ACHN (cell line): ENCODE data around the gene ATP13A1.
"Not testable (repeated sequence)": the region's sequence is repeated elsewhere in the genome, so short reads cannot be mapped to it uniquely, and the experiment has no call there.

Experiments
- DNase-seq: peaks from one replicate; pipeline ENCODE4 v3.0.0-alpha.2; 2015
- in situ Hi-C: cut with HindIII; loops from 2 replicates; pipeline ENCODE4 v1.10.0; 2017; ENCODE audit warnings: low sequenced_read_pairs, low pct_ligation_motif_present, low pct_unique_long_range_greater_than_20kb

ATP13A1 gene

GRCh38 chr19:19663256-19664120, at the start of gene ATP13A1:
Gene ATP13A1 (minus strand): TSS chr19:19663676. CDS start chr19:19663666, 10 bp downstream.
- in situ Hi-C loops: no loop called here

DNA sequence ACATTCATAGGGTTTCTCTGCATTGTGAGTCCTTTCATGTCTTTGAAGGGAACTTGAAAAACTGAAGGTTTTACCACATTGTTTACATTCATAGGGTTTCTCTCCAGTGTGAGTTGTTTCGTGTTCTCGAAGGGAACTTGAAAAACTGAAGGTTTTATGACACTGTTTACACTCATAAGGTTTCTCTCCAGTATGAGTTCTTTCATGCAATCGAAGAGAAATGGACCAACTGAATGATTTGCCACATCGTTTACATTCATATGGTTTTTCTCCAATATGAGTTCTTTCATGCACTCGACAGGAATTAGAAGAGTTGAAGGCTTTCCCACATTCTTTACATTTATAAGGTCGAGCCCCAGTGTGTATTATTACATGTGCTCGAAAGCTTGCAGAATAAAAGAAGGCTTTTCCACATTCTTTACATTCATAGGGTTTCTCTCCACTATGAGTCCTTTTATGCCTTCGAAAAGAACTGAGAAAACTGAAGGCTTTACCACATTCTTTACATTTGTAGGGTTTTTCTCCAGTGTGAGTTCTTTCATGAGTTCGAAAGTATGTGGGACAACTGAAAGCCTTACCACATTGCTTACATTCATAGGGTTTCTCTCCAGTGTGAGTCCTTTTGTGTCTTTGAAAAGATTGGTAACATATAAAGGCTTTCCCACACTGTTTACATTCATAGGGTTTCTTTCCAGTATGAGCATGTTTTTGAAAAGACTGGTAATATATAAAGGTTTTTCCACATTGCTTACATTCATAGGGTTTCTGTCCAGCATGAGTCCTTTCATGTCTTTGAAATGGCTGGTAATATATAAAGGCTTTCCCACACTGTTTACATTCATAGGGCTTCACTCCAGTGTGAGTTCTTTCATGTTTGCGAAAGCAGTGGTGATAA, 48.7 kb upstream of the ATP13A1 start:
- no peak for DNase-seq
- in situ Hi-C loops: no loop called here

More at GRCh38 chr19:19663256-19664120, at the start of gene ATP13A1:
- DNase-seq: peak; percentile 93

GRCh38 chr19:19711306-19711933, 47.9 kb upstream of the ATP13A1 start:
- no peak for DNase-seq
- in situ Hi-C loops: no loop called here

DNA sequence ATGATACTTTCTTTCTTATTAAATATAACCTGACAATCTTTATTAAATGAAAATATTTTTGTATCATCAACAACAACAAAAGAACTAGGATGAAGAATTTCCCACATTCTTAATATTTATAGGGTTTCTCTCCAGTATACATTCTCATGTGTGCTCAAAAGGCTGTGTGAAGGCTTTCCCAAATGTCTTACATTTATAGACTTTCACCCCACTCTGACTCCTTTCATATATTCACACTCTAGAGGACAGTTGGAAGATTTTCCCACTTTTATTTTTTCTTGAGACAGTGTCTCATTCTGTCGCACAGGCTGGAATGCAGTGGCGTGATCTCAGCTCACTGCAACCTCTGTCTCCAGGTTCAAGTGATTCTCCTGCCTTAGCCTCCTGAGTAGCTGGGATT, 47.0 kb upstream of the ATP13A1 start:
- no peak for DNase-seq
- in situ Hi-C loops: no loop called here

GRCh38 chr19:19704836-19705235, 41.4 kb upstream of the ATP13A1 start:
- in situ Hi-C loops: no loop called here
- DNase-seq: no peak

DNA sequence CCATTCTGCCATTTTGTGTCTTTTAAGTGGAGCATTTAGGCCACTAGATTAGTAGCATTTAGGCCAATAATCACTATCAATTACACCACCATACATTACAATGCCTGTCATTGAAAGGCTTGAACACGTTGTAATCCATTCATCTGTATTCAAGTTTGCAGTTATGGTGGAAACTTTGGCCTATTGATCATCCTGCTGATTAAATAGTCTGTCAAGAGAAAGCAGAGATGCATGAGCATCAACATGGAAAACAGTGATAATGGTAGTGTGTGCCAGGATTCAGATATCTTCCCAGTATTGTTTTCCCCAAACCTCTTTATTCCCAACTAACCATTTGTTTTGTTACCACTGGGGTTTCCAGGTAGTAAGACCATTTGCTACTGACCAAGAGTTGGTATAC, 37.0 kb upstream of the ATP13A1 start:
- in situ Hi-C loops, DNase-seq: not testable (repeated sequence)

DNA sequence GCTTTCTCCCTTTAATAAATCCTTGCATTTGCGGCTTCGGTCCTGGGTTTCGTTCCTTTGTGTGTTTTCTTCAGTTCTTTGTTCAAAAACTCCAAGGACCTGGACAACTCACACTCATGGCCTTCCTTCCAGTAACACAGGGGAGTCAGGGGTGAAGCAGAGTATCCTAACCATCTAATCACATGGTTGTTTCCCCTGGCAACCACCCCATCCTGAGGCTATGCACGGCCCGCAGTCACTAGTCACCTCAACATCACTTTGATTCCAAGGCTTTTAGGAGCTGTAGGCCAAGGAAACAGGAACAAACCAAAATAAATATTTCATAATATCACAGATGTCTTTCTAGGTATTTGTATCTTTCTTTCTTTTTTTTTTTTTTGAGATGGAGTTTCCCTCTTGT, 34.1 kb upstream of the ATP13A1 start:
- DNase-seq: no peak
- in situ Hi-C loops: no loop called here

DNA sequence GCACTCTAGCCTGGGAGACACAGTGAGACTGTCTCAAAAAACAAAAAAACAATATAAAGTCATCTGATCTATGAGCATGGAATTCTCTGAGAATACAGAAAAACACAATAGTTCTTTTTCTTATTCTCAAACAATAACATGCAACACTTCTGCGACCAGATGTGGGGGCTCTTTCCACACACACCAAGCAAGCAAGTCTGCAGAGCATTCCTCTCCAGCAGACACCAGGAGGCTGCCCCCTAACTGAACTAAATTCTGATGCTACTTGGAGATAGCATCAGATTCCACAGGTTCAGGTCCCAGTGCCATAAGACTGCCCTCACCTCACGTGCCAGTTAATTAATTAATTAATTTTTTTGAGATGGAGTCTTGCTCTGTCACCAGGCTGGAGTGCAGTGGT, 32.9 kb upstream of the ATP13A1 start:
- no peak for DNase-seq
- in situ Hi-C loops: no loop called here

DNA sequence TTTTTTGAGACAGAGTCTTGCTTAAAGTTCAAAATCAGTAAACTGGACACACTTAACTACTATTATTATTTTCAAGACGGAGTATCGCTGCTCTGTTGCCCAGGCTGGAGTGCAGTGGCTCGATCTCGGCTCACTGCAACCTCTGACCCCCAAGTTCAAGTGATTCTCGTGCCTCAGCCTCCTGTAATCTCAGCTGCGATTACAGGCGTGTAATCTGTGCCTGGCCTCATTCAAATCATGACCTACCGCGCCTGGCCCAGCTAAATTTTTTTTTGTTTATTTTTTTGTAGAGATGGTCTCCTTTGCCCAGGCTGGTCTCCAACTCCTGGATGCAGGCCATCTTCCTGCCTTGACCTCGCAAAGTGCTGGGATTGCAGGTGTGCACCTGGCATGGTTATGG, 28.2 kb upstream of the ATP13A1 start:
- in situ Hi-C loops: no loop called here
- DNase-seq: no peak

DNA sequence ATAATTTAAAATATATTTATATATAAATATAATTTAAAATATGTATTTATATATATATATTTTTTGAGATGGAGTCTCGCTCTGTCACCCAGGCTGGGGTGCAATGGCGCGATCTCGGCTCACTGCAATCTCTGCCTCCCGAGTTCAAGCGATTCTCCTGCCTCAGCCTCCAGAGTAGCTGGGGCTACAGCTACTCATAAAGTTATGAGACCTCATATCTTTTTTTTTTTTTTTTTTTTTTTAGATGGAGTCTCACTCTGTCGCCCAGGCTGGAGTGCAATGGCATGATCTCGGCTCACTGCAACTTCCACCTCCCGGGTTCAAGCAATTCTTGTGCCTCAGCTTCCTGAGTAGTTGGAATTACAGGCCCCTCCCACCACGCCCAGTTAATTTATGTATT, 25.5 kb upstream of the ATP13A1 start:
- in situ Hi-C loops, DNase-seq: not testable (repeated sequence)

DNA sequence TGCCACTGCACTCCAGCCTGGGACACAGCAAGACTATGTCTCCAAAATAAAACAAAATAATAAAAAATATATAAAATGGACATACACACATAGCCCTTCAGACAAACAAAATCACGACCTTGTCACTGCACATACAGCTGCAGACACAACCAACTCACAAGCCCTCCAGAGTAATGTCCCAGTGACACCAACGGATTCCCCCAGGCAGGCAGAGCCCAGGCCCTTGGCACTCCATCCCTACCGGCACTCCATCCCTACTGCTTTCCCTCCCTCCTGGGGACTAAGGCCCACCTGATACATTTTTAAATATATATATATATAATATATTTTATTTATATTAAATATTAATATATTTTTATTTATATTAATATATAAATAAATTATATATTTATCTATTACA, 23.6 kb upstream of the ATP13A1 start:
- DNase-seq: no peak
- in situ Hi-C loops: no loop called here

DNA sequence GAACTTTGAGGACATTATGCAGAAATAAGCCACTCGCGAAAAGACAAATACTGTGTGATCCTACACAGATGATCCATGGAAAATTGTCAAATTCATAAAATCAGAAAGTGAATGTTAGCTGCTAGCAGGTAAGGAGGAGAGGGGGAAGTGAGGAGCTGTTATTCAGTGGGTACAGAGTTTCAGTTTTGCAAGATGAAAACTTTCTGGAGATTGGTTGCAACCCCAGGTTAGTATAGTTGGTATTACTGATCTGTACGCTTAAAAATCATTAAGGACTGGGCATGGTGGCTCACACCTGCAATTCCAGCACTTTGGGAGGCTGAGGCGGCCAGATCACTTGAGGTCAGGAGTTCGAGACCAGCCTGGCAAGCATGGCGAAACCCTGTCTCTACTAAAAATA, 23.1 kb upstream of the ATP13A1 start:
- DNase-seq: no peak
- in situ Hi-C loops: no loop called here

- in situ Hi-C loops, DNase-seq: not testable (repeated sequence)
Observed at GRCh38 chr19:19686119-19686518, 22.6 kb upstream of the ATP13A1 start.

- DNase-seq: no peak
- in situ Hi-C loops: no loop called here
Observed at GRCh38 chr19:19679176-19680073, 15.9 kb upstream of the ATP13A1 start.

DNA sequence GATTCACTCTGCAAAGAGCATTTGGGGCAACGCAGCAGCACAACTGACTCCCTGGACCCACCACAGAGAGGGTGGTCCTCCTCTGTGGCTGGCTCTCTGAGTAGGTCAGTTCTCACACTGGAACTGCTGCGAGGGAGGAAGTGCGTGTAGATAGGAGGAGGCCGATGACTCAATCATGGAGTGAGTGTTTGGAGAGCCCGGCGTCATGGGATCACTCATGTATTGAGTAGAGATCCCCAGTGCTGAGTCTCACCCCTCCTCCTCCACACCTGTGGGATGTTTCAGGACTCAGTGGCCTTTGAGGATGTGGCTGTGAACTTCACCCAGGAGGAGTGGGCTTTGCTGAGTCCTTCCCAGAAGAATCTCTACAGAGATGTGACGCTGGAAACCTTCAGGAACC, 14.1 kb upstream of the ATP13A1 start:
- in situ Hi-C loops: no loop called here
- no peak for DNase-seq

DNA sequence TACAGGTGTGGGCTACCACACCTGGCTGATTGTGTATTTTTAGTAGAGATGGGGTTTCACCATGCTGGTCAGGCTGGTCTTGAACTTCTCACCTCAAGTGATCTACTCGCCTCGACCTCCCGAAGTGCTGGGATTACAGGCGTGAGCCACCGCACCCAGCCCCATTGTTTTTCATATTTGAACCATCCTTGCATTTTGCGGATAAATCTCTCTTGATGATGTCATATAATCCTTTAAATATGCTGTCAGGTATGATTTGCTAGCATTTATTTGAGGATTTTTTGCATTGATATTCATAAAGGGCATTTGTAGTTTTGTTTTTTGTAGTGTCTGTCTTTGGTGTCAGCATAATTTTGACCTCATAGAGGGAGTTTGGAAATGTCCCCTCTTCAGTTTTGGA, 10.8 kb upstream of the ATP13A1 start:
- in situ Hi-C loops: no loop called here
- no peak for DNase-seq

GRCh38 chr19:19672816-19673215, 9.3 kb upstream of the ATP13A1 start:
- DNase-seq: no peak
- in situ Hi-C loops: no loop called here

GRCh38 chr19:19670070-19670551, 6.6 kb upstream of the ATP13A1 start:
- DNase-seq: no peak
- in situ Hi-C loops: no loop called here
